CD4-positive, alpha-beta T cell treated with Interleukin-10 for 1 hour (primary cell): ENCODE results near the gene CYP2D6.
"Not testable (repeated sequence)": the region's sequence is repeated elsewhere in the genome, so short reads cannot be mapped to it uniquely, and the experiment has no call there.

ENCODE experiments used
- DNase-seq: peaks from one replicate; pipeline ENCODE4 v3.0.0-alpha.2; 2020

The CYP2D6 gene

GRCh38 chr22:42156598-42156997, 26.0 kb upstream of the CYP2D6 start:
- no peak for DNase-seq

GRCh38 chr22:42156121-42156520, 25.5 kb upstream of the CYP2D6 start:
- DNase-seq, result no peak

GRCh38 chr22:42155053-42155543, 24.5 kb upstream of the CYP2D6 start:
- no peak for DNase-seq

- no peak for DNase-seq
These were observed 23.9 kb upstream of the CYP2D6 start for GRCh38 chr22:42154293-42155052.

- no peak for DNase-seq
These were observed 22.2 kb upstream of the CYP2D6 start for GRCh38 chr22:42152661-42153270.

- no peak for DNase-seq
These were observed 21.5 kb upstream of the CYP2D6 start for GRCh38 chr22:42151924-42152635.

GRCh38 chr22:42150727-42151590, 20.3 kb upstream of the CYP2D6 start:
- DNase-seq, result no peak

- not testable (repeated sequence) for DNase-seq
These were observed 19.2 kb upstream of the CYP2D6 start for GRCh38 chr22:42149798-42150197.

GRCh38 chr22:42145175-42145574, 14.6 kb upstream of the CYP2D6 start:
- no peak for DNase-seq

GRCh38 chr22:42143859-42144822, 13.5 kb upstream of the CYP2D6 start:
- DNase-seq, result not testable (repeated sequence)

- no peak for DNase-seq
These were observed 12.3 kb upstream of the CYP2D6 start for GRCh38 chr22:42142771-42143461.

GRCh38 chr22:42141307-42142057, 10.9 kb upstream of the CYP2D6 start:
- not testable (repeated sequence) for DNase-seq

GRCh38 chr22:42140153-42140552, 9.5 kb upstream of the CYP2D6 start:
- not testable (repeated sequence) for DNase-seq

GRCh38 chr22:42139508-42139907, 8.9 kb upstream of the CYP2D6 start:
- DNase-seq, result not testable (repeated sequence)

- no peak for DNase-seq
These were observed 8.4 kb upstream of the CYP2D6 start for GRCh38 chr22:42138972-42139371.

- DNase-seq, result no peak
These were observed 7.6 kb upstream of the CYP2D6 start for GRCh38 chr22:42138122-42138770.

GRCh38 chr22:42135688-42136087, 5.1 kb upstream of the CYP2D6 start:
- DNase-seq, result not testable (repeated sequence)

GRCh38 chr22:42134100-42135020, 3.8 kb upstream of the CYP2D6 start:
- DNase-seq, result no peak
